Jurkat, Clone E6-1 (cell line): ENCODE data around the gene TRIO.
"Not testable (repeated sequence)": the region's sequence is repeated elsewhere in the genome, so short reads cannot be mapped to it uniquely, and the experiment has no call there.

Experiments
- DNase-seq: peaks from one replicate; pipeline ENCODE4 v3.0.0-alpha.2; 2011; ENCODE audit warnings: low read depth, low spot score
- H3K4me3 ChIP-seq: 2 replicates; pipeline ENCODE4 v1.5.1; 2011; ENCODE audit warnings: mild to moderate bottlenecking, low read length, control low read depth, moderate library complexity

TRIO gene

DNA sequence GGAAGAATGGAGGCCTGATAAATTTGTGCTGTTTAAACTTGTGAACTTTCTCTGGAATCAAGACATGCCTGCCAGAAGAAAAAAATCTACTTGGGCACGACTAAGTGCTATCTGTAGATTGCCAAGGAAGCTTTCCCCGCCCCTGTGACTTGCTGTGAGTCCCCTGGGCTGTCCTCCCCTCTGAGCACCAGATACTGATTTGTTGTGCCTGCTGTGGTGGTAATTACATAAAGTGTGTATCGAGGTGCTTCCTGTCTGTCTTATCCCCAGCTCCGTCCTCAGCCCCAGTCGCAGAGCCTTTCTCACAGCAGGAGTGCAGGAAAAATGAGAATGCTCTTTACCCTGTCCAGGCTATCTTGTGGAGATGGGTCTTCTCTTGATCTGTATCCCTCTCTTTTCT, 53.9 kb downstream of the TRIO start:
- H3K4me3 ChIP-seq: no peak overlapping the region
- DNase-seq: no peak

- DNase-seq: no peak
- no peak overlapping the region for H3K4me3 ChIP-seq
Observed at GRCh38 chr5:14199902-14200301, 56.8 kb downstream of the TRIO start.

DNA sequence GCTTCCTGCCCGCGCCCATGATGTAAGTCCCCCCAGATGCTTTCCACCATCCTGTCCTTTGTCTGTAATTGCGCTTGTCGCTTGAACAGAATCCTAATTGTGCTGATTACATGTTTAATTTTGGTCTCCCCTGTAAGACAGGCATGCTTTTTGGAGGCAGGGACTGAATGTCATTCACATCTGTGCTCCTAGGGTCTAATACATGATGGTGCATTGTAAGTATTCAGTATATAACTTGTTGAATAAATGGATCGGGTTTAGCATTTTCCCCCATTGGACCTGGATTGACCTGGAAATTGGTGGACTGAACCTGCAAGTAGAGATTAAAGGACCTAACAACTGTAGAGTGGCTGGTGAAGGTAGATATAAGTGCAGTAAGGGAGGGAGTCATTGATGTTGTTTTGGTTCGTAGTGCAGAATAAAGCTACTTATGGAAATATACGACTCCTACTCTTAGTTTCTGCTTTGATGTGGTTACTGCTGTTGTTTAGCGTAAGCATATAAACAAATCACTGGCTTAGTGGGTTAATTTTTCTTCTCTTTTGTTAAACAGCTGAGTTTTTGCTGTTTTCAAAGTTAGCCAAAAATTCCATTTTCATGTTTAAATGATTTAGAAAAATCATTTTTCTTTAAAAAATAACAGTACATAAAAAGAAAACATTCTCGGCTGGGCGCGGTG, 57.3 kb downstream of the TRIO start:
- no peak overlapping the region for H3K4me3 ChIP-seq
- DNase-seq: no peak

DNA sequence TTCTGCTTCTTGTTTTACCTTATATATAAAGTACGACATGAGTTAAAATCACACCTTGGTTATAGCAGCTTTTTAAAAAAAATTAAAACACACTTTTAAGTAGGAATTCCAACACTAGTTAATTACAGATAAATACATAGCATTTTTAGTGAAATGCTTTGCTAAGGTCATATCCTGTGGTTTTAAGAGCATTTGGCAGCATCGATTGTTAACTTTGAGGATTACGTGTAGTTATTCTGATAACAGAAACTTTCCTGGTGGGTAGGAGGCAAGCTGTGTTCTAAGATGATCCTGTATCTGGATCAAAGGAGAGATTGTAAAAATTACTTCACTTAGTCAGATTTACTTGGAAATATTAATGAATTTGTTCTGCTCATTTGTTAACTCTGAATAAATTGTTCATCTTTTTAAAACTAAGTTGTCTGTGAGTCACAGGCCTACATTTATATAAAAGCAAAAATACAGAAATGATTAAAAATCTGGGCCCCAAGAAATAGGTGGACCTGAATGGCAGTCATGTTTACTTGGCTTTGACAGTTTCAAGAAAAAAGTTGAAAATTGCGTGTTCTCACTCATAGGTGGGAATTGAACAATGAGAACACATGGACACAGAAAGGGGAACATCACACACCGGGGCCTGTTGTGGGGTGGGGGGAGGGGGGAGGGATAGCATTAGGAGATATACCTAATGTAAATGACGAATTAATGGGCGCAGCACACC, 58.3 kb downstream of the TRIO start:
- no peak overlapping the region for H3K4me3 ChIP-seq
- no peak for DNase-seq

GRCh38 chr5:14202462-14202861, 59.3 kb downstream of the TRIO start:
- no peak overlapping the region for H3K4me3 ChIP-seq
- no peak for DNase-seq

- DNase-seq: no peak
- no peak overlapping the region for H3K4me3 ChIP-seq
Observed at GRCh38 chr5:14204011-14204670, 61.0 kb downstream of the TRIO start.

- no peak for DNase-seq
- H3K4me3 ChIP-seq: peak overlapping the region; percentile 8; the same call in 1 of the 2 replicates
Observed at GRCh38 chr5:14204785-14205321, 61.7 kb downstream of the TRIO start.

GRCh38 chr5:14206028-14206725, 63.0 kb downstream of the TRIO start:
- no peak for DNase-seq
- no peak overlapping the region for H3K4me3 ChIP-seq

- DNase-seq, H3K4me3 ChIP-seq: not testable (repeated sequence)
Observed at GRCh38 chr5:14207428-14207827, 64.3 kb downstream of the TRIO start.

GRCh38 chr5:14208071-14209021, 65.2 kb downstream of the TRIO start:
- H3K4me3 ChIP-seq: no peak overlapping the region
- DNase-seq: no peak

DNA sequence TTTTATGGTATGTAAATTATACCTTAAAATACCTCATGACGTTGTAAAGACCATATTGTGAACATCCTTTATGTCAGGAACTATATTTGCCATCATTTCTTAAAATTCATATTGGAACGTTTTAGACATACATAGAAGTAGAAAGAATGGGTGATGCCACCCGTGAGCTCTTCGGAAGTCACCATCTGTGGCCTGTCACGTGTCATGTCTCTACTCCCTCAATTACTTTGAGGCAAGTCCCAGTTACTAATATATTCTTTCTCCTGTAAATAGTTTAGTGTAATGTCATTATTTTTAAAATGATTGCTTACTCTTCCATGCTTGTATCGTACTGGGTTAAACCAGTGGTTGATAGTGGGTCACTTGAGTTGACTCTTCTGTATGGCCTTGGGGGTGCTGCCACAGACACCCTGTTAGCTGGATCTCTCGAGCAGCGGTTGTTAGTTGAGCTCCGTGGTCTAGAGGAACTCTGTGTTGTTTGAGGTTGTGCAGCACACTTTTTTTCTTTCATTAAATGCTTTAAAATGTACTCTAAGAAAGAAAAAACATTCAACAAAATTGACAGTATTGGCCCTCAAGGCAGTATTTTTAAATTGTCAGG, 66.2 kb downstream of the TRIO start:
- no peak for DNase-seq
- H3K4me3 ChIP-seq: no peak overlapping the region

DNA sequence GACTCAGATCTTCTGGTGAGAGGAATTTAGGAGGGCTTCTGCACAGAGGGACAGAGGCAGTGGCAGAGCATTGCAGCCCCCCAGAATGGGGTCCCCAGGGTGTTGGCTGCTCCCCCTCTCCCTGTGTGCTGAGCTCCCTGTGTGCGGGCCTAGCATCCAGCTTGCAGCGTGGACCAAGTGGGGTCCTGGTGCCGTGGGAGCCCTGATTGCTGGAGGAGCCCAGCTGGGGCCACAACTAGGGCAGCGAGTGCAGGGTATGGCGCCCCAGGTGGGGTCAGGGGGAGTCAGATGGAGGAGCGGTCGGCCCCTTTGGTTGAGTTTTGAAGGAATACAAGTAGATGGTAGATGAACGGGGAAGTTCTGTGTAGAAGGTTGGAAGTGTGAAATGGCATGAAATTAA, 66.7 kb downstream of the TRIO start:
- no peak overlapping the region for H3K4me3 ChIP-seq
- DNase-seq: no peak

DNA sequence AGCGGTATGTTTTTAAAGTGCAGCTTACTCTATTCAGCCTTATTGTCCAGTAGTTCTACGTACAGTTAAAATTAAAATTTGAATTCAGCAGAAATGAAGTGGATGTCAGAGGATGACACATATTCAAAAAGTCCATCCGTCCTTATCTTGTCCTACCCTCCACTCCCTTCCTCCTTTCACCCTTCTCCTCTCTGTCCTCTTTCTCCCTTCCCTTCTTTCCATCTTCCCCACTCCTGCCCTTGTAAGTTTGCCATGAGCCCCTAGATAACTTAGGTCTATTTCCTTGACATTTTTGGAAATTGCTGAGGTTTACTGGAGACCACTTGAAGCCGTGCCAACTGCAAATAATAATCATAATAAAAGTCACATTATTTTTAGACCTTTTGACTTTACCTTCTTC, 67.6 kb downstream of the TRIO start:
- DNase-seq: no peak
- H3K4me3 ChIP-seq: no peak overlapping the region

GRCh38 chr5:14211818-14212803, 69.0 kb downstream of the TRIO start:
- no peak for DNase-seq
- no peak overlapping the region for H3K4me3 ChIP-seq

DNA sequence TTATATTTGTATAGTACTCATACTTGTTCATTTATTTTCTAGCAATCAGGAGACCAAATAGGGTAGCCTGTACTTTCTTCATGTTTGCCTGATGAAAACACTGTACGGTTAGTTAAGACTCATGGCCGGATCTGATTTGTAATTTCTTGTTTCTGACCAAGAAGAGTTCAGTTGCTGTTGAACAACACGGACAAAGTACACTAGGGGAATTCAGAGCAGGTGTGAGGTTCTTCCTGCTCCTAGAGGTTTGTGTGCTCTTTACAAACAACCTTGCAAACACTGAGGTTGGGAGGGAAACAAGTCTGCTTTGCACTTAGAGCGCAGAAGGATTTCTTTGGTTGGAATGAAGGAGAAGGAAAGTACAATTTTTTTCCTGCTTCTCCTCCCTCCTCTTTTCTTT, 69.7 kb downstream of the TRIO start:
- no peak for DNase-seq
- H3K4me3 ChIP-seq: no peak overlapping the region

- H3K4me3 ChIP-seq: no peak overlapping the region
- no peak for DNase-seq
Observed at GRCh38 chr5:14213253-14213652, 70.1 kb downstream of the TRIO start.
